SW480 (cell line): Measurements from ENCODE around the gene ZNF653.

Experiments used
- DNase-seq: peaks from one replicate; pipeline ENCODE4 v3.0.0-alpha.2; 2016; ENCODE audit warnings: low spot score

ZNF653 gene, protein sequence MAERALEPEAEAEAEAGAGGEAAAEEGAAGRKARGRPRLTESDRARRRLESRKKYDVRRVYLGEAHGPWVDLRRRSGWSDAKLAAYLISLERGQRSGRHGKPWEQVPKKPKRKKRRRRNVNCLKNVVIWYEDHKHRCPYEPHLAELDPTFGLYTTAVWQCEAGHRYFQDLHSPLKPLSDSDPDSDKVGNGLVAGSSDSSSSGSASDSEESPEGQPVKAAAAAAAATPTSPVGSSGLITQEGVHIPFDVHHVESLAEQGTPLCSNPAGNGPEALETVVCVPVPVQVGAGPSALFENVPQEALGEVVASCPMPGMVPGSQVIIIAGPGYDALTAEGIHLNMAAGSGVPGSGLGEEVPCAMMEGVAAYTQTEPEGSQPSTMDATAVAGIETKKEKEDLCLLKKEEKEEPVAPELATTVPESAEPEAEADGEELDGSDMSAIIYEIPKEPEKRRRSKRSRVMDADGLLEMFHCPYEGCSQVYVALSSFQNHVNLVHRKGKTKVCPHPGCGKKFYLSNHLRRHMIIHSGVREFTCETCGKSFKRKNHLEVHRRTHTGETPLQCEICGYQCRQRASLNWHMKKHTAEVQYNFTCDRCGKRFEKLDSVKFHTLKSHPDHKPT

DNA sequence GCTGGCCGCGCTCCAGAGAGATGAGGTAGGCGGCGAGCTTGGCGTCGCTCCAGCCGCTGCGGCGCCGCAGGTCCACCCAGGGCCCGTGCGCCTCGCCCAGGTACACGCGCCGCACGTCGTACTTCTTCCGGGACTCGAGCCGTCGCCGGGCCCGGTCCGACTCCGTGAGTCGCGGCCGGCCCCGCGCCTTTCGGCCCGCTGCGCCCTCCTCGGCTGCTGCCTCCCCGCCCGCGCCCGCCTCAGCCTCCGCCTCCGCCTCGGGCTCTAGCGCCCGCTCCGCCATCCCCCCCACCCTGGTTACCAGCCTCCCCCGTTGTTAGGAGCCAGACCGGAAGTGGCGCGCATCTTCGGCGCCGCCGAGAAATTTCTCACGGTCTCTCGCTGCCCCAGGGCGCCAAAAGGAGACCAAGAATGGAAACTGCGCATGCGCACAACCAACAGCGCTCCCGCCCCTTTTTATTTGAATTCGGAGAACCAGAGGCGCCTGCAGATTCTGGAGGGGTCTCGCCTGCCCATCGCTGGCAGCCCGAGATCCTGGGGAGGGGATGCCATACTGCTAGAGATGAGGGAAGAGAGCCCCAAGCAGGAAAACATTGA lies at the start of gene ZNF653:
Gene ZNF653, minus strand, starts transcription at position 336 of the 597 bp plus-strand sequence. Its CDS starts 53 bp downstream, at position 283.
- DNase-seq, result peak; percentile 91

DNA sequence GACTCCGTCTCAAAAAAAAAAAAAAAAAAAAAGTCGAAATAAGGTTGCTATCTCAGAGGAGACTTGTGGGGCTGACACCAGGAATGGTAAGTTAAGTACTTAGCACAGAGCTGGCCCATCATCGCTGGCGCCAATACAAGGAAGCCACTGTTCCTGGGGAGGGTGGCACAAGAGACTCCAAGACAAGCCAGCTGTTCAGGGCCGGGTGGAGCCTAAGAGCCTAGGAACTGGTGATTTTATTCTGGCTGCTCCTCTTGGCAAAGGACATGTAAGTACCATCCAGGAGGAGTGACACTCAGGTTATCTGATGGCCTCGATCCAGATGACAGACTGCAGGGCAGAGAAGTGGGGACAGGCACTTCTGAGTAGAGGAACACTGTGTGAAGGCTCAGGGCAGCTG lies 49.6 kb upstream of the ZNF653 start:
- DNase-seq, result no peak

DNA sequence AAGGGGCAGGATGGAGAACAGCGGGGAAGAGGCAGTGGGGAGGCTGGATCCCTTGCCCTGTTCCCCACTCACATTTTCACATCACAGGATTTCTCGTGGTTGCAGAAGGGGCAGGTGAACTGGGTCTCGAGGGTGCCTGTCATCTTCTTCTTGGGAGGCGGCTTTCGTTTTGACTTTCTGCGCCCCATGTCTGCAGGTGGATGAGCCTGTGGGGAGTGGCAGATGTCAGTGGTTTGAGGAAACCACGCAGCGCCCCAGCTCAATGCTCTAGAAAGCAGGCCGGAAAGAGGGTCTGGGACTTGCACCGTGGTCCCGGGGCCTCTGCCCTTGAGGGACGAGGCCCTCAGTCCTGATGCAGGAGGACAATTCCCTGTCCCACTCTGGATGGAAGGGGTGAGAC lies 48.5 kb upstream of the ZNF653 start:
- DNase-seq, result no peak

DNA sequence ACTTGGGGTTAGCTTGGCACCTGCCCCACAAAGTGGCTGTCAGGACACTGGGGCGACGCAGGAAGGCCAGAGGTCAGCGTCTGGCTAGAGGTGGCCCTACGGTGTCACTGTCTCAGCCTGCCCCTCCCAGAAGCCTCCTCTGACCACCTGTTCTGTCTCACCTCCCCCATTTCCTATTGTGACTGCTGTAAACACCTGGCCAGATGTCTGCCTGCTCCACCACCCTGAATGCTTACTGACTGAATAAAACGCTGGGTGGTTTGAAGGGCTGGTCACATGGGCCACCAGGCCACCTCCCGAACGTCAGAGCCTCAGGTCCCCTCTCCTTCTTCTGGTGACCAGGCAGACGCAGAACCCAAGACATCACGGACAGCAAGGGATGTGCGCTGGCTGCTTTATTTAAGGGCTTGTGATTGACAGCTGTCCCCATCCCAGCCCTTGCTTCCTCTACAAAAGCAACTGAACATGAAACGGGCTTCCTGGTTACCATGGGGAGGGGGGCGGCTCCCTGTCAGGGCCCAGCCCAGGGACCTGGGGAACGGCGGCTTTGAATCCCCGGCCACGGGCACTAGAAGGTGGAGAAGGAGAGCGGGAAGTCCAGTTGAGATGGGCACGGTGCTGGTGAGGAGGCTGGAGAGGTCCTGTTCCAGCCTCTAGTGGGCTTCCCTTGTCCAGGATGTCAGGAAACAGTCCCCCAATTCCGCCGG lies 47.2 kb upstream of the ZNF653 start:
- DNase-seq, result no peak

DNA sequence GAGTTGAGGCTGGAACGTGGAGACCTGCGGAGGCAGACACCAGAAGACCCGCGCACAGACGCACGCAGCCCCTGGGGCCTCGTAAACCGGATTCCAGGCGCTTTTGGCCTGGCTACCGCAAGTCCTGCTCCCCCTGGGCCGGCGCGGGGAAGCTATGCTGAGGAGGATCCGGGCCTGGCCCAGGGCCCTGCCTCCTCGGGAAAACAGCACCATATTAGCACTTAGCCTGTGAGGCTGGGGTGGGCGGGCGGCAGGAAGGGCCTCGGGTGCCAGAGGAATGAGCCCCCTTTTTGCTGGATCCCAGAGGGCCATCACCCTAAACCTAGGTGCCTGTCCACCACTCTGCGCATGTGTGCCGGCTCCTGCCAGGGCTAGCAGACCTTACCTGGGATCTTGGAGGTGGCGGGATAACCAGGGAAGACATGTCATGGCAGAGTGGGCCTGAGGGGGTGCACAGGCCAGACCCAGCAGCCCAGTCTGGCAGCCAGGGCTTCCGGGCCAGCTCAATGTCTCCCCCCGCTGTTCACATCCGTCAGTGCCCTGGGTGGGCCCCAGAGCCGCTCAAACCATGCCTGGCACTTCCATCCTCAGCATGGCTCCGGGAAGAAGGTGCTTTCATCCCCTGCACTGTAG lies 46.1 kb upstream of the ZNF653 start:
- no peak for DNase-seq

DNA sequence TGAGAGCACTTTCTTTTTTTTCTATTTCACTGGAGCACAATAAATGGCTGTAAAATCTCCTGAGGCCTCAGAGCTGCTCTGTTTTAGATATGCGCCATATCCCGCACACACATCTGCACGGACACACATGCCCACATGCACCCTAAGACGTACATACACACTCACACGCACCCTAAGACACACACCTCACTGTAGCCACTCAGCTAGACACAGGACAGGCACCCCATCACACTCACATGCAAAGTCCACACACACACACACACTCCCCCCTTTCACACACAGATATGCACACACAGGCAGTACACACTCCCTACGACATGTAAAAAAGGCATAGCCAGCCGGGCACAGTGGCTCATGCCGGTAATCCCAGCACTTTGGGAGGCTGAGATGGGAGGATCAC lies 44.6 kb upstream of the ZNF653 start:
- DNase-seq, result no peak

DNA sequence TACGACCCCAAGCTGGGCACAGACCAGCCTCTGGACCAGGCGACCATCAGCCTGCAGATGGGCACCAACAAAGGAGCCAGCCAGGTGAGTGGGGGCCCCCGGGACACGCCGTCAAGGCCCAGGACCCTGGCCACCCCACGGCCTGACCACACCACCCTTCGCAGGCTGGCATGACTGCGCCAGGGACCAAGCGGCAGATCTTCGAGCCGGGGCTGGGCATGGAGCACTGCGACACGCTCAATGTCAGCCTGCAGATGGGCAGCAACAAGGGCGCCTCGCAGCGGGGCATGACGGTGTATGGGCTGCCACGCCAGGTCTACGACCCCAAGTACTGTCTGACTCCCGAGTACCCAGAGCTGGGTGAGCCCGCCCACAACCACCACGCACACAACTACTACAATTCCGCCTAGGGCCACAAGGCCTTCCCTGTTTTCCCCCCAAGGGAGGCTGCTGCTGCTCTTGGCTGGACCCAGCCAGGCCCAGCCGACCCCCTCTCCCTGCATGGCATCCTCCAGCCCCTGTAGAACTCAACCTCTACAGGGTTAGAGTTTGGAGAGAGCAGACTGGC lies 43.8 kb upstream of the ZNF653 start:
- DNase-seq, result no peak

DNA sequence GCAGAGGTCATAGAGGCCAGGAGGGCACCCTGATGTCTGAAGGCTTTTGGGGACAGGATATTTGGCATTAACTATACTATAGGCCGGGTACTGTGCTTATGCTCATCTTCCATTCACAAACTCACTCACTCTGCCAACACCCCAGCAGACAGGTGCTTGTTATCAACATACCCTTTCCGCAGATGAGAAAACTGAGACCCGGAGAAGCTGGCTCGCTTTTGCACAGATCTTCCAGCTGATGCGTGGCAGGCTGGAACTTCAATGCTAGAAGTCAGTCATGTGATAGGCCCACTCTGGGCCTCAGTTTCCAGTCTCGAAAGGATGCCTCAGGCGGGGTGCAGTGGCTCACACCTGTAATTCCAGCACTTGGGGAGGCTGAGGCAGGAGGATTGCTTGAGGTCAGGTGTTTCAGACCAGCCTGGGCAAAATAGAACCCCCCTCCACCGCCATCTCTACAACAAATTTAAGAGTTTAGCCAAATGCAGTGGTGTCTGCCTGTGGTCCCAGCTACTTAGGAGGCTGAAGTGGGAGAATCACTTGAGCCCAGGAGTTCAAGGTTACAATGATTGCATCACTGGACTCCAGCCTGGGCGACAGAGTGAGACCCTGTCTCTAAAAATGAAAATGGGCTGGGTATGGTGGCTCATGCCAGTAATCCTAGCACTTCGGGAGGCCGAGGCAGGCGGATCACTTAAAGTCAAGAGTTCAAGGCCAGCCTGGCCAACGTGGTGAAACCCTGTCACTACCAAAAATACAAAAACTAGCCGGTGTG lies 42.5 kb upstream of the ZNF653 start:
- DNase-seq, result no peak

DNA sequence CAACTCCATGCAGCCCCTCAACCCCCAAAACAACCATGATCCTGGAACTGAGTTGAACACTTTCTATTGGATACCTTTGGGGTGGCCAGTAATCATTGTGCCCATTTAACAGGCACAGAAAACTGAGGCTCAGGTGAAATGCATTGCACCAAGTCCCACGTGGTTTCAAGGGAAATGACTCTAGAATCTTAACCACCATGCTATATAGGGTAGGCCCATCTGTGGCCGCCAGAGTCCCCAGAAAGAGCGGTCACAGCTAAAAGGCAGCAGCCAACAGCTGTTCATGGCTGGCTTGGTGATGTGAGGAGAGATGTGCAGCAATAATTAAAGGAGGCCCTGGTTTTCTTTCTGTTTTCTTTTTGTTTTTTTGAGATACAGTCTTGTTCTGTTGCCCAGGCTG lies 35.6 kb upstream of the ZNF653 start:
- no peak for DNase-seq

DNA sequence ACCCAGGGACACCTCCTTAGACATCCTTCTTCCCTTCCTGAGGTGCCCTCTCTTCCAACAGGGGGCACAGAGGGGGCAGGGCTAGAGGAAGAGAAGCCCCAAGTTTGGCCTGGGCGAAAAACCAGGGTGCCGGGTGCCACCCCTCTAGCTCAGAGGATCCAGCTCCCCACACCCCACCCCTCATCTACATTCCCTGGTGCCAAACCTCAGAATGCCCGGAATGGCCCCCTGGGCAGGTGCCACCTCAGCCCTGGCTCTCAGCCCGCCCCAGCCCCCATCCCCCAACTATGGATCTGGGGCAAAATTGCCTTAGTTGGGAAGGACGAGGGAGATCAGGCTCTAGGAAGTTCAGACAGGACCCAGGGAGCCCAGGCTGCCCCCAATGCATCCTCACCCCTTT lies 35.0 kb upstream of the ZNF653 start:
- no peak for DNase-seq

DNA sequence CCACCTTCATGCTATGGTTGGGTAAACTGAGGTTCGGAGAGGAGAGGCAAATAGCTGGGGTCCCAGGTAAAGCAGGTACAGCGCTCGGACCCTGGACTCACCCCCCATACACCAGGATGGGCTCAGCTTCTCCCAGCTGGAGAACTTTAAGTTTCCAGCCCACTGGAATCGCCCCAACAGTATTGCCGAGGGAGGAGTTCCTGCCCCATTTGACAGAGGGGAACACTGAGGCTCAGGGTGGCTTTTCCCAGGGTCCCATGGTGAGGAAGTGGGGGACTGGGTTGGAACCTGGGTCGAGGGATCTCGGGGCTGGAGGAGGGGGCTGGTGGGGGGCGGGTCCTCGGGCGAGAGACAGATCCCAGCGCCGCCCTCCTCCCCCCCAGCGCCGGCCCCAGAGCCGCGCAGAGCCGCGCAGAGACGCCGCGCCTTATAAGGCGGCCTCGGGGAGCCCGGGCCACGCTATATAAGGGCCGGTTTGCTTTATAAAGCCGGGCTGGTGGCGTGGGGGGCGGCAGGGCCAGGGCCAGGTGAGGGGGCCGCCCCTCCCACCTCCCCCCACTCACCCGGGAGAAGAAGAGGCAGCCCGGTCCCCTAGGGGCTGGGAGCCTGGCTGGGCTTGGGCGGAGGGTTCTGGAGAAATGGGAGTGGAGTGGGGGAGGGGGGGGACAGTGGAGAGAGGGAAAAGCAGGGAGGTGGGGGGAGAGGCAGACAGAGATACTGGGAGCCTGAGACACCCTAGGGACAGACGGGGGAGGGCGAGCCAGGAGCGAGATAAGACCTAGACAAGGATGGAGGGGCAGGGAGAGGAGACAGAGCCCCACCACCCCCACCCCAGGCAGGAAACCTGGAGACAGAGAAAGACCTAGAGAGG lies 34.1 kb upstream of the ZNF653 start:
- no peak for DNase-seq

DNA sequence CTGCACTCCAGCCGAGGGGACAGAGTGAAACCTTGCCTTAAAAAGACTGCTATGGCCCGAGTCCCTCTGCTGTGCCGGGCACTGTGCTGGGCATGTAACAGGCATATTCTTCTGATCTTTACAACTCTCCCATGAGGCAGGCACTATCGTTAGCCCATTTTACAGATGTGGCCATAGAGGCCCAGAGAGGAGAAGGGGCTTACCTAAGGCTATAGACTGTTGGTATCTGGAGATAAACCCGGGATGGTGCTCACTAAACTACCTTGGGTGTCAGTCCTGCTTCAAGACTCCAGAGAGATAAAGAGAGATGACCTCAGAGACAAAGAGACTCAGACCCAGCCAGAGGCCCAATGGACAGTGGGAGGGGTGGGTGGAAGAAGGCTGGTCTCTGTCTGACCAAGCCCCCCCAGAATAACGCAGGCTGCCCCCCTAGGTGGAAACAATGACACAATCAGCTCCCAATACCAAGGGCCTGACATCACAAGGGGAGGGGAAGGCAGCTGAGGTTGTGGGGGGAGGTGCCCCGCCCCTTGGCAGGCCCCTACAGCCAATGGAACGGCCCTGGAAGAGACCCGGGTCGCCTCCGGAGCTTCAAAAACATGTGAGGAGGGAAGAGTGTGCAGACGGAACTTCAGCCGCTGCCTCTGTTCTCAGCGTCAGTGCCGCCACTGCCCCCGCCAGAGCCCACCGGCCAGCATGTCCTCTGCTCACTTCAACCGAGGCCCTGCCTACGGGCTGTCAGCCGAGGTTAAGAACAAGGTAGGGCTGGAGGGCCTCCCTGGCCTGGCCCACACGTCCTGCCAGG lies 32.8 kb upstream of the ZNF653 start, which contains the start of gene CNN1:
Gene CNN1, plus strand, starts transcription at position 620 of the 805 bp plus-strand sequence. Its CDS starts 77 bp downstream, at position 697.
- DNase-seq, result no peak

DNA sequence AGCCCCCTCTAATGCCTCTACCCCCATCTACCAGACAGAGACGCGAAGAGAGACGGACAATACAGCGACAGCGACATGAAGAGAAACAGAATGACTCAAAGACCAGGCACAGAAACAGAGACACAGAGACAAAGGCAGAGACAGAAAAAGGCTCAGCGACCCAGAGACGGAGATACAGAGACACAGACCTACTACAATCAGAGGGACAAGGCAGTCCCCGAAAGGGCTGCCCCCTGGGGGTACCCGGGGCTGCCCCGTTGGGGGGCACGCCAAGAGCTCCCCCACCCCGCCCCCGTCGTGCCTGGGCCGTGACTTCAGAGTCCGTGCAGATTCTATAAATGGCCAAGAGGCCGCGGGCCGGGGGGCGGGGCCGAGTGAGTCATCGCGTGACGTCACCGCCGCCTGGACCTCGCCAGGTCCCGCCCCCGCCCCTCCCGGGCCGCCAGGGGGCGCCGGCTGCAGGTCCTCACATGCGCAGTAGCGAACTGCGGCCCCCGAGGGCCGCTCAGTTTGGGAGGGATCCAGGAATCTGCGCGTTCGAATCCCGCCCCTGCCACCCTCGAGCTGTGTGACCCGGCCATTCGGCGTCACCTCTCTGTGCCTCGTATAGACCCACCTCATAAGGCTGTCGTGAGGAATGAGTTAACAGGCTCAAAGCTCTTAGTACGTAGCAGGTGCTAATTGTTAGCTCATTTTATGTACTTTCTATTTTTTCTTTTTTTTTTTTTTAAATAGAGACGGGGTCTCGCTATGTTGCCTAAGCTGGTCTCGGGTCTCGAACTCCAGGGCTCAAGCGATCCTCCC lies 30.4 kb upstream of the ZNF653 start:
- peak; percentile 75 for DNase-seq

DNA sequence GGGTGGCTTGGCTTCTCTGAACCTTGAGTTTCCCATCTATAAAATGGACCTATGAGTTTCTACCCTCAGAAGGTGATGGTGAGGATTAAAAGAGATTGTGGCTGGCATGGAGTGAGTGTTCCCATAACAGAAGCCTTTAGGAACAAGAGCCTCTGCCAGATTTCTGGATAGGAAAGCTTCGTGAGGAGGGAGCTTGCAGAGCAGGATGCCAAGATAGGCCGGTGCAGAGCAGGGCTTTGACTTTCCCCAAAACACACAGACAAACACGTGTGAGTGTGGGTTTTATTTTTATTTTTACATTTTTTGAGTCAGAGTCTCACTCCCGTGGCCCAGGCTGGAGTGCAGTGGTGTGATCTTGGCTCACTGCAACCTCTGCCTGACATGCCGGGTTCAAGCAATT lies 29.3 kb upstream of the ZNF653 start:
- DNase-seq, result no peak

DNA sequence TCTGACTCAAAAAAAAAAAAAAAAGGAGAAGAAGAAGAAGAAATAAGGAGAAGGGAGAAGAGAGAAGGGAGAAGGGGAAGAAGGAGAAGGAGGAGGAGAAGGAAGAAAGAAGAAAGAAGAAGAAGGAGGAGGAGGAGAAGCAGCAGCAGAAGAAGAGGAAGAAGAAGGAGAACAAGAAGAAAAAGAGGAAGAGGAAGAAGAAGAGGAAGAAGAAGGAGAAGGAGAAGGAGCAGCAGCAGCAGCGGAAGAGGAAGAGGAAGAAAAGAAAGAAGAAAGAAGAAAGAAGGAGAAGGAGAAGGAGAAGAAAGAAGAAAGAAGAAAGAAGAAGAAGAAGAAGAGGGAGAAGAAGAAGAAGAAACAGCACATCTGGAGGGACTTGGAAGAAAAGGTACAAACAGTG lies 28.9 kb upstream of the ZNF653 start:
- DNase-seq, result no peak

DNA sequence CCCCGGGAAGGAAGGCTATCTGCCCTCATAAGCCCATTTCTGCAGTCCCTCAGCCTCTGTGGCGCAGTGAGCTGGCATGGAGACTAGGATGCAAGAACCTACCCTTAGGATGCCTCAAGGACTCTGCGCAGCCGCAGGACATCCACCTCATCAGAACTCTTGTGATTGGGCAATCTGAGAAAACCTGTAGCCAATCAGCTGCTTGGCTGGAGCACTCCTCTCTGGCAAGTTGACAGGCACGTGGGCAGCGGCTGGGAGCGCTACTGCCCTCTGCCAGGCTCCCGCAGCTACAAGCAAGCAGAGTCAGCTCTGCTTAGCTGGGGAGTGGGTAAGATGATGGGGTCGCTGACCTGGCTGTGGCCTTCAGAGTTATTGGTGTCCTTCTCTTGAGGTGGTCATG lies 24.8 kb upstream of the ZNF653 start:
- peak; percentile 58 for DNase-seq

DNA sequence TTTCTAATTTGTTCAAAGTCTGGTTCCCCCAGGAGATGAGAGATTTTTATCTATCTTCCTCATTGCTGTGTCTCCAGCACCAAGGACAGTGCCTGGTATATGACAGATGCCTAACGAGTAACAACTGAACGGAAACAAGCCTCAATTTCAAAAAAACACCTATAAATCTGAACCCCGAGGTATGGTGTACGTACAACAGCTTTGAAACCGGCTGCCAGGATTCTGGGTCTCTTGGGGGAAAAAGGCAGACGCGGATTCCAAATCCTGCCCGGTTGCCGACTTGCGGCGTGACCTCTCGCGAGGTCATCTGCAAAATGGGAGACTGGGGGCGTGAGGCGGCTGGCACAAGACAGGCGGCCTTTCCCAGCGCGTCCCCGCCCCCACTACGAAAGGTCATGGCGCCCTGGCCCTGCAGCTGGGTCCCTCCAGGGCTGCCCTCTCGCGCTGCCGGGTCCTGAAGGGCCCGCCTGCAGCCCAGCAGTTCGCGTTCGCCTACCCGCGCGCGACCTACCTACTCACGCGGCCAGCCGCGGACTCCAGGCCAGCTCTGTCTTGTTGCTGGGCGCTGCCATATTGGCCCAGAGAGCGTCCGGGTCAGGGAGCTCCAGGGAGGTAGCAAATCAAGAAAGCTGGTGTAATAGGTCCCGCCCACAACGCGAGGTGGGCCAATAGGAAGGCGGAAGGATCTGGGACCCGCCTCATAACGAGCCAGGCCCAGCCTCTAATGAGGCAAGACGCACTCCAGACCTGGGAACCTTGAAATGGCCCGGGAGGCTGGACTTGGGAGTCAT lies 23.1 kb upstream of the ZNF653 start, which contains the start of gene ECSIT:
Gene ECSIT, minus strand, starts transcription at position 584 of the 791 bp plus-strand sequence. CDS start 9,964 bp downstream, outside the sequence.
- DNase-seq, result peak; percentile 98
